Esophagus (tissue), 2 donors: ENCODE results near the gene CDC42SE2. TPM values are rescaled to one million over a fixed set of nuclear protein-coding genes. Genes with fewer than 3 reads are reported as not detected.
"Not testable (repeated sequence)": the region's sequence is repeated elsewhere in the genome, so short reads cannot be mapped to it uniquely, and the experiment has no call there.

ENCODE experiments used
- H3K27ac ChIP-seq, 2 donors: one replicate each; pipeline ENCODE4 v1.5.1; 2013; ENCODE audit warnings: low read depth in 2 of 2, mild to moderate bottlenecking in 2 of 2, inconsistent platforms in 1 of 2, low read length in 1 of 2, moderate library complexity in 1 of 2
- H3K27me3 ChIP-seq, 2 donors: one replicate each; pipeline ENCODE4 v1.6.1; 2013; ENCODE audit warnings: low read length in 2 of 2, control low read depth in 1 of 2, mild to moderate bottlenecking in 1 of 2; ENCODE audit not compliant: insufficient read depth in 2 of 2, control insufficient read depth in 1 of 2
- H3K36me3 ChIP-seq, 2 donors: one replicate each; pipeline ENCODE4 v1.6.1; 2013; ENCODE audit warnings: low read length in 1 of 2; ENCODE audit not compliant: control insufficient read depth in 2 of 2, insufficient read depth in 2 of 2
- H3K4me1 ChIP-seq, 2 donors: one replicate each; pipeline ENCODE4 v1.6.1; 2013; ENCODE audit warnings: low read length in 1 of 2; ENCODE audit not compliant: control insufficient read depth in 2 of 2, insufficient read depth in 2 of 2
- H3K4me3 ChIP-seq, 2 donors: one replicate each; pipeline ENCODE4 v1.5.1; 2013; ENCODE audit warnings: low read length in 2 of 2, mild to moderate bottlenecking in 2 of 2, low read depth in 1 of 2, moderate library complexity in 1 of 2
- H3K9me3 ChIP-seq, 2 donors: one replicate each; pipeline ENCODE4 v1.6.1; 2013; ENCODE audit warnings: mild to moderate bottlenecking in 2 of 2, low read depth in 1 of 2, low read length in 1 of 2, moderate library complexity in 1 of 2; ENCODE audit not compliant: control insufficient read depth in 2 of 2, insufficient read depth in 1 of 2
- WGBS, 2 donors: extraction: QIAGEN DNeasy Blood & Tissue Kit; methylation state at CpG; one replicate each; pipeline ENCODE4 v1.1.7; 2013; 5-methylcytosine and 5-hydroxymethylcytosine counted together
- polyA plus RNA-seq, 2 donors: library from polyadenylated mRNA; stranded (reverse); fragments of 200-250 nt; gene quantifications; one replicate each; pipeline ENCODE4 v1.2.3, GENCODE V29; 2013
- donor health status: healthy with polysubstance abuse.
- donor health status: Bipolar disorder and iron deficiency.

CDC42SE2 gene
- polyA plus RNA-seq, 2 donors = 5.1 to 7.3 TPM

- H3K36me3 ChIP-seq, H3K4me3 ChIP-seq: not testable (repeated sequence)
- 96 to 99% methylated on average over 3 of the region's 3 CpGs for WGBS, 2 donors
Observed at GRCh38 chr5:131346204-131346603, 82.4 kb downstream of the CDC42SE2 start.

DNA sequence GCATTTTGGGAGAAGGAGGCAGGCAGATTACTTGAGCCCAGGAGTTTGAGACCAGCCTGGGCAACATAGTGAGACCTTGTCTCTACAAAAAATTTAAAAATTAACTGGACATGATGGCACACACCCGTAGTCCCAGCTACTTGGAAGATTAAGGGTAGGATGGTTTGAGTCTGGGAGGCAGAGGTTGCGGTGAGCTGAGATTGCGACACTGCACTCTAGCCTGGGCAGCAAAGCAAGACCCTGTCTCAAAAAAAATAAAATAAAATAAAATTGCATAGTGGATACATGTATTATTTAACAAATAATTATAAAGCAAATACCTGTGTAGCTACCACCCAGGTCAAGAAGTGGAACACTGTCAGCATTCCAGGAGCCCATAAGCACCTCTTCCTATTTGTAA lies 90.1 kb downstream of the CDC42SE2 start:
- Histone ChIP-seq H3K4me1 (no peaks in the 10 kb centered on the region), H3K36me3 (no peaks in the 10 kb centered on the region), H3K9me3 (no peaks in the 10 kb centered on the region), H3K27me3 (no peaks in the 10 kb centered on the region), H3K27ac (no peak overlapping the region), H3K4me3 (no peak overlapping the region)
- 90 to 99% methylated on average over 3 of the region's 3 CpGs for WGBS, 2 donors

More at GRCh38 chr5:131346204-131346603, 82.4 kb downstream of the CDC42SE2 start:
- not testable (repeated sequence) for H3K27me3 ChIP-seq, H3K27ac ChIP-seq, H3K4me1 ChIP-seq, H3K9me3 ChIP-seq

GRCh38 chr5:131355971-131356528 lies 92.2 kb downstream of the CDC42SE2 start:
- no peaks in the 10 kb centered on the region for H3K36me3 ChIP-seq
- WGBS, 2 donors = 53 to 60% methylated on average over 1 of the region's 1 CpG

DNA sequence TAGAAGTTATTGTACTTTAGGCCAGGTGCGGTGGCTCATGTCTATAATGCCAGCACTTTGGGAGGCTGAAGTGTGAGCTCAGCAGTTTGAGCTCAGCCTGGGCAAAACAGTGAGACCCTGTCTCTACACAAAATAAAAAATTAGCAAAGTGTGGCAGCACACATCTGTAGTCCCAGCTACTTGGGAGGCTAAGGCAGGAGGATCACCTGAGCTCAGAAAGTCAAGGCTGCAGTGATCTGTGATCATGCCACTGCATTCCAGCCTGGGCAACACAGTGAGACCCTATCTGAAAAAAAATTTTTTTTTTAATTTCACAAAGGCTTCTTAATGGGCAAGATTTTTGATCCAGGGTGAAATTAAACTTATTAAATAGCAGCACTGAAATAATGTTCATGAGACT lies 92.8 kb downstream of the CDC42SE2 start:
- no peaks in the 10 kb centered on the region for H3K4me1 ChIP-seq
- peaks cover 0 to 2% of the 10 kb centered on the region in 2 donors for H3K36me3 ChIP-seq
- no peak overlapping the region for H3K27ac ChIP-seq
- no peaks in the 10 kb centered on the region for H3K9me3 ChIP-seq
- H3K27me3 ChIP-seq = no peaks in the 10 kb centered on the region
- 93 to 97% methylated on average over 1 of the region's 1 CpG for WGBS, 2 donors
- H3K4me3 ChIP-seq = no peak overlapping the region

More at GRCh38 chr5:131355971-131356528, 92.2 kb downstream of the CDC42SE2 start:
- no peak overlapping the region for H3K4me3 ChIP-seq
- no peaks in the 10 kb centered on the region for H3K4me1 ChIP-seq
- H3K27ac ChIP-seq = no peak overlapping the region
- no peaks in the 10 kb centered on the region for H3K27me3 ChIP-seq
- H3K9me3 ChIP-seq = no peaks in the 10 kb centered on the region

DNA sequence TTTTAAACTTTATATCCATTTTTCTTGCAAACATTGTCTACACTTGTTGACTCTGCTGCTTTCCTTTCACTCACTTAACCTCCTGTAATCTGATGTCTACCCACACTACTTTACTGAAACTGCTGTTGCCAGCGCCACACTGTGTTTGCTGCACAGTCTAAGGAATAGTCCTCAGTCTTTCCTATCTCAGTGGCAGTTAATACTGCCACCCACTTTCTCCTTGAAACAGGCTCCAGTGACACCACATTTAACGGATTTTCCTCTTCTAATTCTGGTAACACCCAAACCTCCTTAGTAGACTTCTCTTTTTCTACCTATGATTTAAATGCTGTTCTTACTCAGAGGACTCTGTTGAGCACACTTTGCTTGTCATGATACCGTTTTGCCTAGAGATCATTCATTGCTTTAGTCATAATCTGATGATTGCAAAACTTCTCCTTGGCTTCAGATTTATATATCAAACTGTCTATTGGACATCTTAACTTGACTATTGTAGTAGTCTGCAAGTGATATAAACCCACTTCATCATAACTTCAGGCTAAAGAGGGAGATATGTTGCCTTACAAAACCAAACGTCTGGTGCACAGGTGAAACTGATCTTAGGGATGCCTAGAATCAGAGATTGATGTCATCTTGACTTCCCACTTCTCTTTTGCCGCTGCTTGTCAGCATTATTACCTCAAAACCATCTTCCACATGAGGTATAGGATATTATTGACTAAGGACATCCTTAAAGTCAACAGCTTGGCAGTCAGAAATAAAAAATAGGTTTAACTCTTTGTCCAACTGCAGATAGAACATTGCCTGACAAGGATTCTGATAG lies 94.1 kb downstream of the CDC42SE2 start:
- Histone ChIP-seq H3K27me3 (no peaks in the 10 kb centered on the region), H3K36me3 (peaks cover 0 to 3% of the 10 kb centered on the region in 2 donors), H3K9me3 (no peaks in the 10 kb centered on the region), H3K4me1 (no peaks in the 10 kb centered on the region), H3K27ac (no peak overlapping the region), H3K4me3 (no peak overlapping the region)
- whole genome bisulfite sequencing, 2 donors = 69 to 70% methylated on average over 5 of the region's 5 CpGs

DNA sequence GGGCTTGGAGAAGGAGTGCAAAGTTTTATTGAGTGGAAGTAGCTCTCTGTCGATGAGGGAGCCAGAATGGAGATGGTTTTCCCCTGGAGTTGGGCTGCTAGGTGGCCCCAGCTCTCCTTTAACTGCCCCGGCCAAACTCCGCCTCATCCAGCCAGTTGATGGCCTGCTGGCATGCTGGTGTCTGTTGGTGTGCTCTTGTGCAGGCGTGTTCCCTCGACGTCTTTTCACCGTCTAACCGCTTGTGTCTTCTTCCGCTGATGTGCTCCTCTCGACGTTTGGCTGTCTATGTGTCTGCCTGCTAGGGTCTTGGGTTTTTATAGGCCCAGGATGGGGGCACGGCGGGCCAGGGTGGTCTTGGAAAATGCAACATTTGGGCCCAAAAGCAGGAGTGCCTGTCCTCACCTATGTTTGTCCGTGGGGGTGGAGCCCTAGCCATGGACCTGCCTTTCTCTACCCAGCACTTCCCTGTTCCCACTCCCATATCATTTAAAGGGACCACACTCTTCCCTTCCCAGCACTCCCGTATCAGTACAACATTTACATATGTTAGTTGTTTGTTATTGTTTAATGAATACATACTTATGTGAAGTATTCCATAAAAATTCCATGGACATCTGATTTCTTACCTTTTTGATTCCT lies 97.9 kb downstream of the CDC42SE2 start:
- 94 to 96% methylated on average over 15 of the region's 15 CpGs for WGBS, 2 donors
- Histone ChIP-seq H3K36me3 (peaks cover 0 to 3% of the 10 kb centered on the region in 2 donors), H3K4me1 (no peaks in the 10 kb centered on the region), H3K4me3 (no peak overlapping the region), H3K27ac (no peak overlapping the region), H3K9me3 (no peaks in the 10 kb centered on the region), H3K27me3 (no peaks in the 10 kb centered on the region)

DNA sequence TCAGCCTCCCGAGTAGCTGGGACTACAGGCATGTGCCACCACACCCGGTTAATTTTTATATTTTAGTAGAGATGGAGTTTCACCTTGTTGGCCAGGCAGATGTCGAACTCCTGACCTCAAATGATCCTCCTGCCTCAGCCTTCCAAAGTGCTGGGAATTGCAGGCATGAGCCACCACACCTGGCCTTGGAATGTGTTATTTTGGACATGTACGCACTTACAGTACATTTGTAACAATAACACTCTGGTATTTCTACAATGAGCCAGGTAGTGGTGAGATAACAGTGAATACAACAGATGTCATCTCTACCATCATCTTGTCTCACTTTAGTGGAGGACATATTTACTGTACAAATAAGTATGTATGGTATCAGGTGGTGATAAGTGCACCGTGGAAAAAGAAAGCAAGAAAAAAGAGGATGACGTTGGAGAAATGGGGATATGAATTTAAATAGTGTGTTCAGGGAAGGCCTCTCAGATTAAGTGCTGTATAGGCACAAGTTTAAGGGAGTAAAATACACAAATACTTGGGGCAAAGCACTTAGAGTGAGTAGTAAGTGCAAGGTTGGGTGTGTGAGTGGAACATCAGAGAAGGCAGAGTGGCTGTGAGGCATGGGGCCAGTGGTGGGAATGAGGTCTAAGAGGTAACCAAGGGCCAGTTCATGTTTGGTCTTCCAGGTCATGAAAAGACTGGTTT lies 100.1 kb downstream of the CDC42SE2 start:
- no peak overlapping the region for H3K27ac ChIP-seq
- H3K4me3 ChIP-seq = no peak overlapping the region
- H3K4me1 ChIP-seq = no peaks in the 10 kb centered on the region
- WGBS, 2 donors = 81 to 94% methylated on average over 6 of the region's 6 CpGs
- no peaks in the 10 kb centered on the region for H3K9me3 ChIP-seq
- no peaks in the 10 kb centered on the region for H3K27me3 ChIP-seq
- peaks cover 0 to 3% of the 10 kb centered on the region in 2 donors for H3K36me3 ChIP-seq

GRCh38 chr5:131364507-131365050 lies 100.7 kb downstream of the CDC42SE2 start:
- WGBS, 2 donors = 55 to 78% methylated on average over 1 of the region's 1 CpG
- no peaks in the 10 kb centered on the region for H3K27me3 ChIP-seq

DNA sequence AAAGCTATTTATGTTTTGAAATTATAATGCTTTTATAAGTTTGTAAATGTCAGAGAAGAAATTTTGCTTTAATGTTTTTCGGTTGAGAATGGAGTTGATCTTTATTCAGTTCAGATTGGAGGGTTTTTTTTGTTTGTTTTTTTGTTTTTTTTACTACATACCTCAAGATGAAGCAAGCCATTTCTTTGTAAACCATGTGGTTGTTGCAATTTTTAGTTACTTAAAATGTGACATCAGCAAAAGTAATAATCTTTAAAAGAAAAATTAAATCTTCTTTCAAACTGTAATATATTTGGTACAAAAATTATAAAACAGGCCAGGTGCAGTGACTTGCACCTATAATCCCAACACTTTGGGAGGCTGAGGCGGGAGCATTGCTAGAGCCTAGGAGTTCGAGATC lies 102.6 kb downstream of the CDC42SE2 start:
- peaks cover 0 to 3% of the 10 kb centered on the region in 2 donors for H3K36me3 ChIP-seq
- 94 to 95% methylated on average over 3 of the region's 3 CpGs for WGBS, 2 donors
- no peaks in the 10 kb centered on the region for H3K9me3 ChIP-seq
- H3K4me1 ChIP-seq = no peaks in the 10 kb centered on the region
- no peak overlapping the region for H3K27ac ChIP-seq
- H3K27me3 ChIP-seq = no peaks in the 10 kb centered on the region
- H3K4me3 ChIP-seq = no peak overlapping the region

More at GRCh38 chr5:131364507-131365050, 100.7 kb downstream of the CDC42SE2 start:
- Histone ChIP-seq H3K9me3 (no peaks in the 10 kb centered on the region), H3K4me1 (no peaks in the 10 kb centered on the region), H3K27ac (no peak overlapping the region), H3K36me3 (peaks cover 0 to 3% of the 10 kb centered on the region in 2 donors), H3K4me3 (no peak overlapping the region)
